Urinary bladder (tissue), 4 donors: ENCODE data around the gene SPAG5. TPM values are rescaled to one million over a fixed set of nuclear protein-coding genes. Genes with fewer than 3 reads are reported as not detected.
A peak's percentile ranks its signal among the peaks of the same experiment; 100 is the strongest.

Source experiments
- DNase-seq: peaks from one replicate; pipeline ENCODE4 v3.0.0-alpha.2; 2015; ENCODE audit errors: extremely low spot score
- H3K27ac ChIP-seq: one replicate; pipeline ENCODE4 v1.5.1; 2013; ENCODE audit warnings: low read depth, mild to moderate bottlenecking, moderate library complexity
- H3K36me3 ChIP-seq: one replicate; pipeline ENCODE4 v1.6.1; 2013; ENCODE audit warnings: mild to moderate bottlenecking, moderate library complexity; ENCODE audit not compliant: insufficient read depth
- H3K4me1 ChIP-seq: one replicate; pipeline ENCODE4 v1.6.1; 2013; ENCODE audit warnings: mild to moderate bottlenecking, moderate library complexity; ENCODE audit not compliant: insufficient read depth
- H3K4me3 ChIP-seq: one replicate; pipeline ENCODE4 v1.5.1; 2013; ENCODE audit warnings: low read depth, low read length
- WGBS: extraction: QIAGEN DNeasy Blood & Tissue Kit; methylation state at CpG from one replicate; pipeline ENCODE4 v1.1.7; 2013; 5-methylcytosine and 5-hydroxymethylcytosine counted together
- polyA plus RNA-seq: library from polyadenylated mRNA; stranded (reverse); fragments of 200-250 nt; gene quantifications from one replicate; pipeline ENCODE4 v1.2.3, GENCODE V29; 2013
- total RNA-seq: library from RNA; depleted of rRNA; stranded (reverse); fragments of >200 nt; gene quantifications from one replicate; pipeline ENCODE4 v1.2.3, GENCODE V29; 2014
- donor health status: healthy with polysubstance abuse.
- donor health status: healthy.

SPAG5 gene
- total and polyA plus RNA-seq, 2 donors, result 2.7 to 17.9 TPM

GRCh38 chr17:28551421-28552175 lies 47.2 kb downstream of the SPAG5 start:
- no peak for DNase-seq
- H3K27ac ChIP-seq, result no peak overlapping the region

GRCh38 chr17:28550858-28551257 lies 48.0 kb downstream of the SPAG5 start:
- Histone ChIP-seq H3K27ac (no peak overlapping the region), H3K36me3 (no peaks in the 10 kb centered on the region), H3K4me1 (no peaks in the 10 kb centered on the region), H3K4me3 (no peak overlapping the region)
- WGBS, result 91% methylated on average over 1 of the region's 1 CpG
- DNase-seq, result no peak

More at GRCh38 chr17:28551421-28552175, 47.2 kb downstream of the SPAG5 start:
- H3K36me3 ChIP-seq, result peaks cover 3% of the 10 kb centered on the region
- peak overlapping the region; percentile 73 for H3K4me3 ChIP-seq
- 14% methylated on average over 10 of the region's 10 CpGs for whole genome bisulfite sequencing
- H3K4me1 ChIP-seq, result no peaks in the 10 kb centered on the region

DNA sequence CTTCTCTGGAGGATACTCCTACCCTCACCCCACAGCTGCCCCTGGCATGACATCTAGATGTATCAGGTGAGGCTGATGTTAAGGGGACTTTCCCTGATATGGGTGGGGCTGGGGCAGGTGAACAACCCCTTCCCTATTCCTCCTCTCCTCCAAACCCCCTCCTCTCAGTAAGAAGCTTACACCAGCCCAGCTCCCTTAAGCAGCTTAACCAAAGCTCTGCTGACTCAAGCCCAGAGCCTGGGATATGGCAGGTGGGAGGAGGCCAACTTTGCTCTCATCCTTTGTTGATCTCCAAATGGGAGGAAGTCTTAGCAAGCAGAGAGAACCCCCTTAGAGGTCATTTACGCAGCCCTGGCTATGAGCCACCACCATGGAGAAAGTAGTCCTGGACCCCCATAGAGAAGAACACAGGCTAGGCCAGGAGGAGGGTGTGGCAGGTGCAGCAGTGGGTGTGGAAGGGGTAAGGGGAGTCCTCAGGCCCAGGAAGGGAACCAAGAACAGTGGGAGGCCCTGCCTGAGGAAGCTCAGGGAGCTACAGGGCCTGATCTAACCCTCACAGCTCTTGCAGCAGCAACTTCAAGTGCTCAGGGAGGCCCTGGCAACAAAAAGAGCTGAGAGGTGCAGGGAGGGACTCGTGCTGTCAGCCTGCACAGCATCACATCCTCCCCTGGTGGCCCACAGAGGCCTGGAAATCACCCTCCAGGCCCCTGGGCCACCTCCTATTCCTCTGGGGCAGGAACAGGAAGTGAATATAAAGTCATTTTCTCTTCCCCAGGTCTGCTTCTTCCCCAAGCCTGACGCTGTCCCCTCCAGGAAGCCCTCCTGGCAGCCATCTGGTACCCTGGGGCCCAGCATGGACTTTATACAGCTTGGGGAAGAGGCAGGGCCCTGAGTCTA lies 49.3 kb downstream of the SPAG5 start:
- Histone ChIP-seq H3K4me1 (no peaks in the 10 kb centered on the region), H3K4me3 (no peak overlapping the region), H3K36me3 (no peaks in the 10 kb centered on the region), H3K27ac (no peak overlapping the region)
- 87% methylated on average over 3 of the region's 3 CpGs for WGBS
- no peak for DNase-seq

DNA sequence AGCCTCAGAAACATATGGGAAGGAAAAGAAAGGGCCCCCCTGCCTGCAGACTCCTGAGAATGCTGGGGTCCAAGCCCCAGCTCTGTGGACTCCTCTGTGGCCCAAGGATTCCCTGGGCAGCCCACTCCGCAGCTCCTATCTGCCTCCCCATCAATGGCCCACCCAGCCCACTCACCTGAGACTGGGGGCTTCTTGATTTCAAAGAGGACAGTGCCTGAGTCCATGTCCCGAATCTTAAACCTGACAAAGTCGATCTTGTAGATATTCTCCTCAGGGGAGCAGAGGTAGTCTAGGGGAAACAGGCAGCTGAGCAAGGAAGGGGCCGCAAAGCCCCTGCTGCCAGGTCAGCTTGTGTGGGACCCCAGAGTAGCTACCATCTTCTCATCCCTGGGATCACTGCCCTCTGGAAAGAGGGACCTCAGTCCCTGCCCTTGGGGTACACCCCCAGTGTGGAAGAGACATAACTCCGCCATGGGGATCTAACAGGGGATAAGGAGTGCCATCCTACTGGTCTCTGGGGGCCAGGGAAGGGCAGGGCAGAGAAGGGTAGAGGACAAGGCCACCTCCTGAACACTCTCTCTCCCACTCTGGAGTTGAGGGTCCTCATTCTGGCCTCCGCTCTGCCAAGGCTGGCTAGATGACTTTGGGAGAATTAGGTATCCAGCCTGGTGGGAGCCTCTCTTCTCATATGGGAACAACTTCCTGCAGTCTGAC lies 50.3 kb downstream of the SPAG5 start:
- no peaks in the 10 kb centered on the region for H3K36me3 ChIP-seq
- DNase-seq, result no peak
- no peak overlapping the region for H3K4me3 ChIP-seq
- H3K27ac ChIP-seq, result no peak overlapping the region
- H3K4me1 ChIP-seq, result no peaks in the 10 kb centered on the region
- 88% methylated on average over 6 of the region's 6 CpGs for WGBS

DNA sequence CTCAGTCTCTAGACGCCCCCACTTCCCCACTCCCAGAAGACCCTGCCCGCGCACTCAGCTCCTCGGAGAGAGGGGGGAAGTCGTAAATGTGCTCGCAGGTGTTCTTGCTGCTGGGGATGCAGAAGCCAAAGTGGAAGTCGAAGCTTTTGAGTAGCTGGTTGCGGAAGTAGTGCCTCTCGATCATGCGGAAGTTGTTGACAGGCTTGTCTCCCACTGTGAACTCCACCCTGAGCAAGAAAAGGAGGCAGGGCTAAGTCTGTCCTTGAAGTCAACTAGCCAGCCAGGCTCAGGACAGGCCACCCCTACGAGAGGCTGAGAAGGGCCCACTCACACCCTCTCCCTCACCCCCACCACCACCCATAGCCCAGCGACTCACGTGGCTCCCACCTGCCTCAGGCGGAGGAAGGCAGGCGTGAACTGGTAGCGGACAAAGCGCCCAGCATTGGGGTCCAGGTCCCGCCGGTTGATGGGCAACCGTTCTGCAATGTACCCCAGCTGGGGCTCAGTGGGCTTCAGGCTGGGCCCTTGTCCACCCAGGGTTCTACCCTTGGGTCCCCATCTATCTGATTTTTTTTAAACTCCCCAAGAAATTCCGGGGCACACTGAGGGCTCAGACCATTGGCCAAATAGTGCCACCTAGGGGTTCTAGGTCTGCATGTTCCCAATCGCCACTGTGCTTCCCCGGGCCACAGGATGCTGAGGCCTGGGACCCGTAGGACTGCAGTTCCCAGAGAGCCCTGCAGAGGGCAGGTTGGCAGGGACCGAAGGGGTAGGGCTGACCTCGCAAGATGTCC lies 51.0 kb downstream of the SPAG5 start:
- no peak overlapping the region for H3K27ac ChIP-seq
- DNase-seq, result no peak
- WGBS, result 69% methylated on average over 26 of the region's 26 CpGs

GRCh38 chr17:28547096-28547622 lies 51.7 kb downstream of the SPAG5 start:
- WGBS, result 90% methylated on average over 14 of the region's 14 CpGs
- Histone ChIP-seq H3K4me3 (no peak overlapping the region), H3K27ac (no peak overlapping the region), H3K4me1 (no peaks in the 10 kb centered on the region), H3K36me3 (no peaks in the 10 kb centered on the region)
- DNase-seq, result no peak

More for the DNA sequence above, 51.0 kb downstream of the SPAG5 start:
- no peaks in the 10 kb centered on the region for H3K36me3 ChIP-seq
- H3K4me1 ChIP-seq, result no peaks in the 10 kb centered on the region
- no peak overlapping the region for H3K4me3 ChIP-seq

DNA sequence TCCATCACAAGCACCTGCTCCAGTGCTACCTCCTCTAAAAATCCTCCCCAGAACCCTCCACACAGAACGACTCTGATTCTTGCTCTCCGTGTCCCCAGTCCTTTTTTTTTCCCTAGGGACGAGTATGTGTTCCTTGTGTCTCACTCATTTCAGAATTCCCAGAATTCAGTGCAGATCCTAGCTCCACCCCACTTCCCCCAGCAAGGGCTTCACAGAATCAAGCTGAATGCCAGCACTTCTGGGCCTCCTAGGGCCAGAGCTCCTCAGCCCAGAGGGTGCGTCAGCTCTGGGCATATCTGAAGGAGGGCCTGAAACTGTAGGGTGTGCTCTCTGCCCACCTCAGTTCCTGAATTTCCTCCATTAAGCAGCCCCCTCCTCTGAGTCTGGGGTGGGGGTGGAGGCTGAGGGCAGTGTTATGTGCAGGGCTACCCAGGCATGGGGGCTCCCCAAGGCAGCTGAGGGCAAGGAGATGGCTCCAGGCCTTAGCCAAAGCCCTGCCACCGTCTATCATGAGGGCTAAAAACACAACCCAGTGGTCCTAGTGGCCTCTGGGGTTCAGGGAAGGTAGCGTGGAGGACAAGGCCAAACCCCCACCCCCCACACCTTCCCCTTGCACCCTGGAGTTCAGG lies 52.9 kb downstream of the SPAG5 start:
- 72% methylated on average over 6 of the region's 6 CpGs for WGBS
- H3K36me3 ChIP-seq, result no peaks in the 10 kb centered on the region
- H3K27ac ChIP-seq, result no peak overlapping the region
- H3K4me3 ChIP-seq, result no peak overlapping the region
- H3K4me1 ChIP-seq, result no peaks in the 10 kb centered on the region
- DNase-seq, result no peak

- no peak for DNase-seq
- 83% methylated on average over 2 of the region's 2 CpGs for WGBS
- Histone ChIP-seq H3K4me1 (no peaks in the 10 kb centered on the region), H3K27ac (no peak overlapping the region), H3K36me3 (no peaks in the 10 kb centered on the region), H3K4me3 (no peak overlapping the region)
Observed at GRCh38 chr17:28545141-28545503, 53.7 kb downstream of the SPAG5 start.

- WGBS, result 80% methylated on average over 4 of the region's 4 CpGs
- no peak for DNase-seq
- no peaks in the 10 kb centered on the region for H3K36me3 ChIP-seq
- no peak overlapping the region for H3K27ac ChIP-seq
- no peaks in the 10 kb centered on the region for H3K4me1 ChIP-seq
- H3K4me3 ChIP-seq, result no peak overlapping the region
Observed at GRCh38 chr17:28544402-28545140, 54.3 kb downstream of the SPAG5 start.

DNA sequence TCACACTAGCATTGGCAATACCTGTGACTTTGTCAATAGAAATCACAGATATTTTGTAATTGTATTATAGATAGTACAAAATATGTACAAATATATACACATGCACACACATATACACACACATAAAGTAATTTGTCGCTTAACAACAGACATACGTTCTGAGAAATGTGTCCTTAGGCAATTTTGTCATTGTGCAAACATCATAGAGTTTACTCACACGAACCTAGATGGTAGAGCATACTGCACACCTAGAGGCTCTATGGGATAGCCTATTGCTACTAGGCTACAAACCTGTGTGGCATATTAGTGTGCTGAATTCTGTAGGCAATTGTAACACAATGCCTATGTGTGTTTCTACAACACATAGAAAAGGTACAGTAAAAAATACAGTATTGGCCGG lies 57.4 kb downstream of the SPAG5 start:
- no peak overlapping the region for H3K27ac ChIP-seq
- 87% methylated on average over 4 of the region's 4 CpGs for WGBS
- DNase-seq, result no peak

GRCh38 chr17:28540231-28540630 lies 58.6 kb downstream of the SPAG5 start:
- Histone ChIP-seq H3K4me1 (no peaks in the 10 kb centered on the region), H3K27ac (no peak overlapping the region), H3K36me3 (no peaks in the 10 kb centered on the region), H3K4me3 (no peak overlapping the region)
- no peak for DNase-seq
- WGBS, result 84% methylated on average over 4 of the region's 4 CpGs

More for the DNA sequence above, 57.4 kb downstream of the SPAG5 start:
- Histone ChIP-seq H3K4me1 (no peaks in the 10 kb centered on the region), H3K36me3 (no peaks in the 10 kb centered on the region), H3K4me3 (no peak overlapping the region)

- Histone ChIP-seq H3K27ac (no peak overlapping the region), H3K4me1 (no peaks in the 10 kb centered on the region), H3K36me3 (no peaks in the 10 kb centered on the region), H3K4me3 (no peak overlapping the region)
- 87% methylated on average over 14 of the region's 14 CpGs for WGBS
- DNase-seq, result no peak
Observed at GRCh38 chr17:28538296-28538895, 60.4 kb downstream of the SPAG5 start.
